ENCODE results near the gene DDRGK1.

The DDRGK1 gene

DNA sequence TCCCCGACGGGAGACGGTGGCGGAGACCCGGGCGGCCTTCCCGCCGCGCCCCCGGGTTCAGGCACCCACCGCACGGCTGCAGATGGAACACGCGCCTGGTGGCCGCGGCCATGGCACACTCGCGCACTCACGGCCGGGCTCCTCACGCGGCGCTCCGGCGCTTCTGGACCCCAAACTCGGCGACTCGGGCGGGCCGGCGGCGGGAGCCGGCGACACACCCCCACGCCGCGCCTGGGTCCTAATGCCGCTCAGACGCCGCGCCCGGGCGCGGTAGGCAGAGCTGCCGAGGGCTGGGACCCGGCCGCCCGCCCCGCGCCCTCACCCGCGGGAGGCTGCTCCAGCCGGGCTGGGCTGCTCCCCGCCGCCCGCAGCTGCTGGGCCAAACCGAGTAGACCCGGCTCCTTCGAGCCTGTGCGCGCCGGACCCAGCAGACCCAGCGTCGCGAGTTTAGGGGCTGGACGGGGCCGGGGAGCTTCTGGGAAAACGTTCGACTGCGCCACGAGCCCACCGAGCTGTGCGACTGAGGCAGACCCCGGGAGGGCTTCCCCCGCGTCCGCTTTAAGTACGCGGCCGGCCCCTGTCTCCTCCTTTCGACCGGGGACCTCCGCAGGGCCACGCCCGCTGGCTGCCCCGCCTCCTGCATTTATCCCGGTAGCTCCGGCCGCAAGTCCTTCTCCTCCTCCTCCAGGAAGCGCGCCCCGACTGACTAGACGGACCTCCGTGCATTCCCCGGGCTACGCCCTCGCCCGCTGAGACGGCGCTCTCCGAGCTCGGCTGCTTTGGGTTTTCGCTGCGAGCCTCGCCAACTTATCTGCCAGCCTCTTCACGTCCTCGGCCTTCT is 34.8 kb upstream of the DDRGK1 start, which contains the start of gene SLC4A11:
SLC4A11 (minus strand) TSS at position 165 of the 841 bp plus-strand sequence; CDS start at position 112, 53 bp downstream.
- Mint-ChIP-seq H3K4me1 (peaks cover 13% of the 10 kb centered on the region), H3K9me3 (no peaks in the 10 kb centered on the region), H3K36me3 (no peaks in the 10 kb centered on the region), H3K27ac (peak within 1 kb of the TSS; percentile 36), H3K27me3 (peaks cover 77% of the 10 kb centered on the region), H3K4me3 (peak within 1 kb of the TSS; percentile 84)
- peak; percentile 70 for ATAC-seq

DNA sequence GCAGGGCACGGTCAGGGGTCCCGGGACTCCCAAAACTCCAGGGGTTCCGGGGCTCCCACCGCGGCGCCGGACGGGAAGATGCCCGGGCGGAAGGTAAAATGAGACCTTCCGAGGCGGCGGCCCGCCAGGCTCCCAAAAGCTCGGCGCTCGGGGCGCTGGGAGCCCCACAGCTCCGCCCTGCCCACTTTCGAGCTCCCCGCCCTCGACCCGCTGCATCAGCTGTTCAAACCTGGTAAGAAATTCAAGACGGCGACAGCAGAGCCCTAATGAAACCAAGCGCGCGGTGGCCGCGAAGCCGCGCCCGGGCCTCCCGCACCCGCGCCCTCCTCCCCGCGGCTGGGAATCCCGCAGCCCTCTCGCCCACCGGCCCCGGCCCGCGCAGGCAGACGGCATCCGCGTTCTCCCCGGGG is 34.1 kb upstream of the DDRGK1 start:
- H3K4me1 Mint-ChIP-seq = peaks cover 13% of the 10 kb centered on the region
- peak overlapping the region; percentile 79 for H3K4me3 Mint-ChIP-seq
- peaks cover 77% of the 10 kb centered on the region for H3K27me3 Mint-ChIP-seq
- H3K27ac Mint-ChIP-seq = no peak overlapping the region
- no peaks in the 10 kb centered on the region for H3K36me3 Mint-ChIP-seq
- no peaks in the 10 kb centered on the region for H3K9me3 Mint-ChIP-seq
- ATAC-seq = peak; percentile 47

DNA sequence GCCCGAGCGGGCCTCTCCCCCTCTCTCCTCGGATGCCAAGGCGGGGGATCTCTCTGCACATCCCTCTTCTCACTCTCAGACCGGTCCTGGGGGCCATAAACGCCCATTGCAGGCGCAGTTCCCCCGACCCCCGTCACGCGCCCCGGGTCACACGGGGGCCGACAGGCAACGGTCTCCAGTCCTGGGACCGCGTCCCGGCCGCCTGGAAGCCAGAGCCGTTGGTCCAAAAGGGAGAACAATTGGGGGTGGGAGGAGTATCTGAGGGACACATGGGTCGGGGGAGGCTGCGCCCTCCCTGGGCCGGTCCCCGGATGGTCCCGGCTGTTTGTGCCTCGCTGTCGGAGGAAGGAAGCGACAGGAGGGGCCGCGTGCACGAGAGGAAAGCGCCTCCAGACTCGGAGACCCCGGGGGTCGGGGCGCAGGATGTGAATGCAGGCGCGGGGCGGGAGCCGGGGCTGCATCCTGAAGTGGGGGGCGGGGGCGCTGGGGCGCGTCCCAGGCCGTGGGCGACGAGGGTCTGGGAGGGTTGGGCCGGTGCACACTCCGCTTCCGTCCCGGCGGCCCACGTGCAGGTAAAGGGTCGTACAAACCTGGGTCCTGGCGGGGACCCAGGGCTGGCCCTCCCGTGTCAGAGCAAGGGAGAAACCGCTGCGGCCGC is 33.6 kb upstream of the DDRGK1 start:
- peak; percentile 2 for ATAC-seq
- no peaks in the 10 kb centered on the region for H3K9me3 Mint-ChIP-seq
- peaks cover 13% of the 10 kb centered on the region for H3K4me1 Mint-ChIP-seq
- peaks cover 77% of the 10 kb centered on the region for H3K27me3 Mint-ChIP-seq
- H3K36me3 Mint-ChIP-seq = no peaks in the 10 kb centered on the region
- peak overlapping the region; percentile 79 for H3K4me3 Mint-ChIP-seq
- no peak overlapping the region for H3K27ac Mint-ChIP-seq

DNA sequence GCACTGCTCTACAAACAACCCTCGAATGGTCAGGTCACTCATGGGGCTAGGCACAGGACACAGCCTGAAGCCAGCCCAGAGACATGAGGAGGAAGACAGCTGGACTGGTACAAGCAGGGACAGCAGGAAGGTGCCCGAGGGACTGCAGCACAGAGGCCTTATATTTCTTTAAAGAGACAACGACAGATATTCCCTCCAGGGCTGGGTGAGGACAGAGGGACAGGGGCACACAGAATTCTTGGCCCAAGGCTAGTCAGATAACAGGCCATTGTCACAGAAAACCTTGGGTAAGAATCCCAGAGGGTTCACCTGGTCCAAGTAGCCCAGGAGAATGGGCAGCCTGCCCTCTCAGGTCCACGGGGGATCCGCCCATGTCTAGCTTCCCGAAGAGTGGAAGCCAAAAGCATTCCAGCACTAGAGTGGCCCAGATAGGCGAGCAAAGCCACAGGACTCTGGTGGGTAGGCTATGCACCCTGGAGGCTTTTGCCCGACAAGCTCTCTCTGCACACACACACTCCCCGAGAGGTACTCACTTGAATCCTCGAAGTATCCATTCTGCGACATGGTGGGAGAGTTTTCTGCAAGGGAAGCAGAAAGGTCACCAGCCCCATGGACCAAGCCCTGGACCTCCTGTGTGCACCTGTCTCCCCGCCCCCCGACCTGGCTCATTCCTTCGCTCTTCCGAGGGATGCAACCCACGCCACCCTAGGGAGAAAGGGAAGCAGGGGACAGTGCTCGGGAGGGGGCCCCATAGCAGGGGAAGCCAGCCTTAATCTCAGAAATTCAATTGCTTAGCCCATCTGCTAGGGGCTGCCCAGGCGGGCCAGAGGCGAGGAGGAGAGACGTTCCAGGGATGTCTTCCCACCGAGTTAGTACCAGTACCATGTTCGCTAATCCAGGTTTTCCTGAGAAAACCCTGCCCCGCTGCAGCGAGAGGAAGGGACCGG is 32.8 kb upstream of the DDRGK1 start:
- H3K9me3 Mint-ChIP-seq = no peaks in the 10 kb centered on the region
- H3K27me3 Mint-ChIP-seq = peaks cover 71% of the 10 kb centered on the region
- ATAC-seq = no peak
- H3K27ac Mint-ChIP-seq = no peak overlapping the region
- H3K36me3 Mint-ChIP-seq = no peaks in the 10 kb centered on the region
- peaks cover 13% of the 10 kb centered on the region for H3K4me1 Mint-ChIP-seq
- H3K4me3 Mint-ChIP-seq = no peak overlapping the region

DNA sequence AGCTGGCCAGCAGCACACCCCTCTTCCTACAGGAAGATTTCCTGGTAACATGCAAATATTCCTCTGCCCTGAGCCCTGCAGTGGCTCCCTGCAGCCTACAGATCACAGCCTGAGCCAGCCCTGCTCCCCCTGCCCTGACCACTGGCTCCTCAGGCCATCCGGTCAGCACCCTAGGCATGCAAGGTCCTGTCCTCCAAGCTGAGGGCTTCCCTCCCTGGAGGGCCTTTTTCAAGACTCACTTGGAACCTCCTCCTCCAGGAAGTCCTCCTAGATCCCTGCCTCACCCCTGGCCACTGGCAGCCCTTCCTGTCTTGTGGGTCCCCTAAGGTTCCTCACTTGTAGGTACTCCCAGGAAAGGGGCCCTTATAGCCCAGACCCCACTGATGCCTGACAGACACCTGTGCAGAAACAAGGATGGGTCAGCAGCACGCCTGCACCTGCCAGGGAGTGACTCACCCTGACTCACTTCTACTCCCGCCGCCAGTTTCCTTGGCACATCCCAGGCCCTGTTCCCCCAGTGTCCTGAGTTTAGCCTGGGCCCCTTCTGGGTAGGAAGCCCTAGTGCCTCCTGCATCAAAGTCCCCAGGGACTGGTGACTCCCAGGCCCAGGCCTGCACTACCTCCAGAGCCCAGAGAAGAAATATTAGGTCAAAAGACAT is 31.3 kb upstream of the DDRGK1 start:
- H3K27ac Mint-ChIP-seq = no peak overlapping the region
- peaks cover 58% of the 10 kb centered on the region for H3K27me3 Mint-ChIP-seq
- H3K4me1 Mint-ChIP-seq = peaks cover 13% of the 10 kb centered on the region
- no peaks in the 10 kb centered on the region for H3K36me3 Mint-ChIP-seq
- H3K4me3 Mint-ChIP-seq = no peak overlapping the region
- ATAC-seq = no peak
- no peaks in the 10 kb centered on the region for H3K9me3 Mint-ChIP-seq

DNA sequence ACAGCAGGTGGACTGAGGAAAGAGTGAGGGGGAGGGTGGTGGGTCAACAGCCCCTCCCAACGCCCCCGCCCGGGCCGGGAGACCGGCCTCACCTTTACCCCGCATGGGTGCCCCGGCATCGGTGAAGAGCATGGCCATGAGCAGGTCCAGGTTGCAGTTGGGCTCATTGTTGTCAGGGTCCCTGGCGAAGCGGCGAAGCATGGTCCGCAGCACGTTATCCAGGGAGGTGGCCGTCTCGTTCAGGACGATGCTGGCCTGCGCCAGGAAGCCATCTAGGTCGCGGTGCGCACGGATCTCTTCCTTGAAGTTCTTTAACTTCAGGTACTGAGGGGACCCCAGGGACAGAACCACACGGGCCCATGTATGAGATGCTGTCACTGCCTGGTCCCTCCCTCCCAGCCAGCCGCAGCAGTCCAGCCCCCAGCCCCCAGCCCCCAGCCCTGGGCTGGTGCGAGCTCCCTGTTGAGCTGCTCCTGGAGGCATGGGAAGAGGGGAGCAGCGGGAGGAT is 29.6 kb upstream of the DDRGK1 start:
- Mint-ChIP-seq H3K4me1 (peaks cover 6% of the 10 kb centered on the region), H3K4me3 (no peak overlapping the region), H3K27ac (no peak overlapping the region), H3K36me3 (no peaks in the 10 kb centered on the region), H3K9me3 (no peaks in the 10 kb centered on the region), H3K27me3 (peaks cover 41% of the 10 kb centered on the region)
- no peak for ATAC-seq

DNA sequence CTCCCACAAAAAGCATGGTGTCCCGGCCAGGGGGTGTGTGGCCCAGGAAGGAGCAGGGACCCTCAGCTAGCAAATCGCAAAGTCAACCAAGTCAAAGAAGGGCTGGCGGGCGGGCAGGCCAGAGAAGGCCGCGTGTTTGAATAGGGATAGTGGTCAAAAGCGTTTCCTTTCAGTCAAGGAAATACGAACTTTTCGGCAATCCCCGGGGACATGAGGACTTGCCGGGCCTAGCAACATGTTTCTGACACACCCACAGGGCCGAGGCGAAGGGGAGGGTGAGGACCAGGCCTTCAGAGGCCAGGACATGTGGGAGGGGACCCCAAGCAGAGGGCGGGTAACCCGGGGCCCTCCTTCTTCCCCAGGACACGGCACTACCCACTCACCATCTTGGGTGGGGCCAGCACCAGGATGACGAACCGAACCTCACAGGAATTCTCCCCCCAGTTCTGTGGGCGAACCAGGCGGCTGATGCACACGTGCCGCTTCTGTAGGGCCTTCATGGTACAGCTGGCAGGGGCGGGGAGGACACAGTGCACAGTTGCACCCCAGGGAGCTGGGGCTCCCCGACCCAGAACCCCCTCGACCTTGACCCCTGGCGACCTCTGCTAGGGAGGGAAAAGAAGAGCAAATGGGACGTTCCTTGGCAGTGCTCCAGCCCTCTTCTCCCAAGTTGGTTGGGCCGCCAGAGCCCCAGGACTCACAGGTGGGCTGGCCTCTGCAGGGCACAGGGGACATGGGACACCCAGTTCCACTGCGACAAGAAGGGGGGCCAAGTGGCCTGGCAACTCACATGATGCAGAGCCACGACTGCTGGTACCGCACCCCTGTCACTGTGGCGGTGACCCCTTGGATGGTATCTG is 28.9 kb upstream of the DDRGK1 start:
- no peak overlapping the region for H3K27ac Mint-ChIP-seq
- ATAC-seq = no peak
- peaks cover 6% of the 10 kb centered on the region for H3K4me1 Mint-ChIP-seq
- no peaks in the 10 kb centered on the region for H3K9me3 Mint-ChIP-seq
- no peaks in the 10 kb centered on the region for H3K36me3 Mint-ChIP-seq
- H3K4me3 Mint-ChIP-seq = no peak overlapping the region
- H3K27me3 Mint-ChIP-seq = peaks cover 38% of the 10 kb centered on the region

DNA sequence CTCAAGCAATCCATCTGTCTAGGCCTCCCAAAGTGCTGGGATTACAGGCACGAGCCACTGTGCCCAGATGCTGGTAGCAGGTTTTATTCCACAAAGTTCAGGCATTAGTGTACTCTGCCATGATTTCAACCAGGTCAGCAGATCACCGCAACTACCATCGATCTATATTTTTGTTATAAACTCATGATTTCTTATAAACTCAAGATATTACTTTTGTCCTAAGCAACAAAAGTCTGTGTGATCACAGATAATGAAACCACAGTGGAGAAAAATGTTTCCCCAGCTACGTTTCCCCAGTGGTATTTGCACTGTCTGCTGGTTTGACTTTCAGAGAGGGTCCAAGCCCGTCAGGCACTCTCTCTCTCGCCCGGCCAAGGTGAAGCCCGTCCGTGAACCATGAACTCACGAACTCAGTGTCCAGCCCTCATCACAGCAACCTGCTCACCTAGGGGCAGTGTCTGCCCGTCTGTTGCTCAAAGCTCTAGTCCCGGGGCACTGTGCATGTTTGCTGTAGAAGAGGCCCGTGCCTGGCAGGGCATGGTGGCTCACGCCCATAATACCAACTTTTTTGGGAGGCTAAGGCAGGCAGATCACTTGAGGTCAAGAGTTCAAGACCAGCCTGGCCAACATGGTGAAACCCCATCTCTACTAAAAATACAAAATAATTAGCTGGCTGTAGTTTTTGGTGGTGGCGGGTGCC is 27.6 kb upstream of the DDRGK1 start:
- peaks cover 25% of the 10 kb centered on the region for H3K27me3 Mint-ChIP-seq
- peaks cover 4% of the 10 kb centered on the region for H3K36me3 Mint-ChIP-seq
- H3K4me1 Mint-ChIP-seq = no peaks in the 10 kb centered on the region
- ATAC-seq = no peak
- no peak overlapping the region for H3K4me3 Mint-ChIP-seq
- no peak overlapping the region for H3K27ac Mint-ChIP-seq
- no peaks in the 10 kb centered on the region for H3K9me3 Mint-ChIP-seq

DNA sequence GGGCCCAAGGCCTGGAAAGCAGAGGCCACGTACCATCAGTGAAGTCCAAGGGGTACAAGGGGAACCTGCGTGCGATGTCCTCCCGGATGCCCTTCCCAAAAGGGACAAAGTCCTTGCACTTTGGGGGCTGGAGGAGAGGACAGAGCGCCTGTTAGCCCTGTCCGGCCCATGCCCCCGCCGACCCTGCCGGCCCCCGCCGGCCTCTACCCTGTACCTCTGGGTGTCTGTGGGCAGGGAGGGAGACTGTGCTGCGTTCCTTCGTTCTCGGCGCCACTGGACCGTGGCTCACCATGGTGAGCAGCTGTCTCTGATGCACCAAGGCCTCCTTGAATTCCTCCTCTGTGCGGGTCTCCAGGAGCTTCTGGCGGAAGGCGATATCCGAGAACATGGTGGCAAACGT is 26.6 kb upstream of the DDRGK1 start:
- H3K27ac Mint-ChIP-seq = no peak overlapping the region
- peaks cover 5% of the 10 kb centered on the region for H3K36me3 Mint-ChIP-seq
- H3K9me3 Mint-ChIP-seq = no peaks in the 10 kb centered on the region
- no peaks in the 10 kb centered on the region for H3K4me1 Mint-ChIP-seq
- peaks cover 16% of the 10 kb centered on the region for H3K27me3 Mint-ChIP-seq
- ATAC-seq = no peak
- no peak overlapping the region for H3K4me3 Mint-ChIP-seq

DNA sequence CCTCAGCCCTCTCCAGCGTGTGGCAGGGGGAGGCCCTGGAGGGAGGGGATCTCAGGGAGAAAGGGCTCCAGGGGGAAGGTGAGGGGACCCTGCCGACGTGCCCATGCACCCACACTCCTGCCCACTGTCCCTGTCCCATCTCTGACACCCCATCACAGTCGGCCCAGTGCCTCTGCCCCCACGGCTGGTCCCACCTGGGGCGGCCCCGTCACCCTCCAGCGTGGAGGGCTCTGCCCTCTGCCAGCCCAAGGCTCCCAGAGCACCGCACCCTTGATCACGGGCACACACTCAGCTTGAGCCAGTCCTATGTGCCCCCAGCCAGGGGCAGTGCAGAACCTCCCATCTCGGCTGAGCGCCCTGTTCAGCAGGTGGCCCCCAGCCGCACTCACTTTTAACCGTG is 25.3 kb upstream of the DDRGK1 start:
- Mint-ChIP-seq H3K4me1 (no peaks in the 10 kb centered on the region), H3K4me3 (no peak overlapping the region), H3K27ac (no peak overlapping the region), H3K36me3 (peaks cover 5% of the 10 kb centered on the region), H3K9me3 (no peaks in the 10 kb centered on the region), H3K27me3 (peaks cover 3% of the 10 kb centered on the region)
- peak; percentile 2 for ATAC-seq

DNA sequence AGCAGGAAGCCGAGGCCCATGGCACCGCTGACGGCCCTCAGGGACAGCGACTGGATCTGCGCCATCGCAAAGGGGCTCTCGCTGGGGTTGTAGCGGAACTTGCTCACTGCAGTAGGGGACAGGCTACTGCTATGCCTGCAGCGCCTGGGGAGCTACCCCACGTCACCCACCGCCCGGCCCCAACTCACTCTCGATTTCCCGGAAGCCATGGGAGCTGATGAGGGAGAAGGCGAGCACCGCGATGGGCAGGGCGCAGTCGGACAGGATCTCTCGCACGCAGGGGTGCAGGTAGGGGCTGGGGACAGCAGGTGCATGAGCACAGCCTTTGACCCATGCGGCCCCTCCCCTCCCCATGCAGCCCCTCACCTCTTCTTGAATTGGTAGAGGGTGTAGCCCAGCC is 24.7 kb upstream of the DDRGK1 start:
- H3K27ac Mint-ChIP-seq = no peak overlapping the region
- H3K4me3 Mint-ChIP-seq = no peak overlapping the region
- ATAC-seq = no peak
- H3K9me3 Mint-ChIP-seq = no peaks in the 10 kb centered on the region
- peaks cover 5% of the 10 kb centered on the region for H3K36me3 Mint-ChIP-seq
- peaks cover under 1% of the 10 kb centered on the region for H3K4me1 Mint-ChIP-seq
- no peaks in the 10 kb centered on the region for H3K27me3 Mint-ChIP-seq

DNA sequence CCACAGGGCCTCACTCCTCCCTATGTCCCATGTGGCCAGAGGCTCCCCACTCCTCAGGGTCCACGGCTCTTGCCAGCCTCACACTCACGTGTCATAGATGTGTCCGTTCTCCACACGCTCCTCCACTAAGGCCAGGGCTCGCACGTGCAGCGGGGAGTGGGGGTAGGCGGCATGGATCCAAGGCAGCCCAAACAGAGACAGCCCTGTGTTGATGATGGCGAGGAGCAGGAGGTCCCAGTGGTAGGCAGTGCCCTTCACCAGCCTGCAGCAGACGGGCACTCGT is 24.2 kb upstream of the DDRGK1 start:
- Mint-ChIP-seq H3K36me3 (peaks cover 5% of the 10 kb centered on the region), H3K27ac (no peak overlapping the region), H3K4me3 (no peak overlapping the region), H3K9me3 (no peaks in the 10 kb centered on the region), H3K27me3 (no peaks in the 10 kb centered on the region), H3K4me1 (peaks cover 5% of the 10 kb centered on the region)
- ATAC-seq = no peak

DNA sequence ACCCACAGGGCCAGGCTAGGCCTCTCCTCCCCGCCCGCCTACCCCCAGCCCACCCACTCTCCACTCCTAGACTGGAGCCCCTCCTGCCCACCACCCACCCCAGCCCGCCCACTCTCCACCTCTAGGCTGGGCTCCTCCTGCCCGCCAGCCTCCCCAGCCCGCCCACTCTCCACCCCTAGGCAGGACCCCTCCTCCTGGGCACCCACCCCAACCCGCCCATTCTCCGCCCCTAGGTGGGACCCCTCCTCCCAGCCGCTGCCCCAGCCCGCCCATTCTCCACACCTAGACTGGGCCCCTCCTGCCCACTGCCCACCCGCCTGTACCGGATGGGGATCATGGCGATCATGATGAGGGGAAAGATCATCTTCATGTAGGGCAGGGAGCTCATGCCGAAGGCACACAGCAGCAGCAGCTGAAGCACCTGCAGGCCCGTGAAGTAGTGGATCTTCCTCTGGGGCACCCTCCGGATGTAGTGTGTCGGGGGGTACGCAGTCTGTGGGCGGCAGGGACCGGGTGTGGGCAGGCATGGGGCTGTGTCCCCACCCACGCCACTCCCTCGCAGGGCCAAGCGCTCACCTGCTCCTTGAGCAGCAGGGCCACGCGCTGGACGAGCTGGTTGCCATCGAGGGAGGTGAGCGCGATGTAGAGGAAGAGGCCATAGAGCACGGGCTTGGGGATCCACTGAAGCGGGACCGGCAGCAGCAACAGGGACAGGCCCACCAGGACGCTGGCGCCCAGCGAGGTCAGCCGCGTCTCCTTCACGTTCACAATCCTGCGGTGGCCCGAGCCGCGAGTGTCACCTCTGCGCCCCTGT is 23.7 kb upstream of the DDRGK1 start:
- no peak overlapping the region for H3K4me3 Mint-ChIP-seq
- H3K36me3 Mint-ChIP-seq = peaks cover 5% of the 10 kb centered on the region
- no peak overlapping the region for H3K27ac Mint-ChIP-seq
- H3K27me3 Mint-ChIP-seq = no peaks in the 10 kb centered on the region
- H3K9me3 Mint-ChIP-seq = no peaks in the 10 kb centered on the region
- no peak for ATAC-seq
- H3K4me1 Mint-ChIP-seq = peaks cover 11% of the 10 kb centered on the region

Data from stimulated activated memory B cell treated with anti-CD40 and anti-IgM and Interleukin-4, amounts not matched to agents 10 μg/mL and 1 μg/mL and 100 μg/mL, for 72 hours (primary cell).